ENCODE data around the gene ANKRD24.
A peak's percentile ranks its signal among the peaks of the same experiment; 100 is the strongest.
"Not testable (repeated sequence)": the region's sequence is repeated elsewhere in the genome, so short reads cannot be mapped to it uniquely, and the experiment has no call there.

The ANKRD24 gene

GRCh38 chr19:4201798-4202197 is 19.3 kb downstream of the ANKRD24 start:
- no peak for ATAC-seq
- DNase-seq (ENCODE audit: low spot score in 2 of 2): no peak
- Mint-ChIP-seq H3K4me1 (peaks cover 18% of the 10 kb centered on the region), H3K9me3 (peaks cover 6% of the 10 kb centered on the region), H3K27ac (no peak overlapping the region), H3K36me3 (no peaks in the 10 kb centered on the region), H3K4me3 (no peak overlapping the region)

- Mint-ChIP-seq H3K4me1 (peaks cover 6% of the 10 kb centered on the region), H3K27ac (no peak overlapping the region), H3K4me3 (no peak overlapping the region), H3K36me3 (no peaks in the 10 kb centered on the region), H3K9me3 (no peaks in the 10 kb centered on the region)
- DNase-seq (ENCODE audit: low spot score in 2 of 2): no peak
- ATAC-seq: no peak
Measured at GRCh38 chr19:4206818-4207484, 24.5 kb downstream of the ANKRD24 start.

- H3K4me3 Mint-ChIP-seq: no peak overlapping the region
- ATAC-seq: no peak
Measured at GRCh38 chr19:4208385-4209094, 26.1 kb downstream of the ANKRD24 start.

GRCh38 chr19:4210166-4210731 is 27.8 kb downstream of the ANKRD24 start:
- Mint-ChIP-seq H3K36me3 (no peaks in the 10 kb centered on the region), H3K4me3 (no peak overlapping the region), H3K4me1 (peaks cover 10% of the 10 kb centered on the region), H3K27ac (no peak overlapping the region), H3K9me3 (no peaks in the 10 kb centered on the region)
- DNase-seq (ENCODE audit: low spot score in 2 of 2) (no peak), ATAC-seq (no peak)

More at GRCh38 chr19:4208385-4209094, 26.1 kb downstream of the ANKRD24 start:
- Mint-ChIP-seq H3K36me3 (no peaks in the 10 kb centered on the region), H3K27ac (no peak overlapping the region), H3K4me1 (peaks cover 6% of the 10 kb centered on the region), H3K9me3 (no peaks in the 10 kb centered on the region)
- DNase-seq (ENCODE audit: low spot score in 2 of 2): no peak

GRCh38 chr19:4213116-4213515 is 30.6 kb downstream of the ANKRD24 start:
- Mint-ChIP-seq H3K4me1 (peaks cover 10% of the 10 kb centered on the region), H3K27ac (no peak overlapping the region)

GRCh38 chr19:4215807-4216206 is 33.3 kb downstream of the ANKRD24 start:
- DNase-seq (ENCODE audit: low spot score in 2 of 2) (no peak), ATAC-seq (no peak)
- no peaks in the 10 kb centered on the region for H3K36me3 Mint-ChIP-seq
- H3K27ac Mint-ChIP-seq: no peak overlapping the region
- H3K4me1 Mint-ChIP-seq: peaks cover 10% of the 10 kb centered on the region
- no peak overlapping the region for H3K4me3 Mint-ChIP-seq
- H3K9me3 Mint-ChIP-seq: no peaks in the 10 kb centered on the region

More at GRCh38 chr19:4213116-4213515, 30.6 kb downstream of the ANKRD24 start:
- no peaks in the 10 kb centered on the region for H3K36me3 Mint-ChIP-seq
- no peak for DNase-seq (ENCODE audit: low spot score in 2 of 2)
- no peak for ATAC-seq
- H3K4me3 Mint-ChIP-seq: no peak overlapping the region
- H3K9me3 Mint-ChIP-seq: no peaks in the 10 kb centered on the region

- Mint-ChIP-seq H3K36me3 (no peaks in the 10 kb centered on the region), H3K4me3 (no peak overlapping the region), H3K27ac (no peak overlapping the region), H3K4me1 (peaks cover 10% of the 10 kb centered on the region), H3K9me3 (no peaks in the 10 kb centered on the region)
- no peak for DNase-seq (ENCODE audit: low spot score in 2 of 2)
- ATAC-seq: no peak
Measured at GRCh38 chr19:4216846-4217245, 34.4 kb downstream of the ANKRD24 start.

- no peak for ATAC-seq
- no peaks in the 10 kb centered on the region for H3K9me3 Mint-ChIP-seq
- no peak overlapping the region for H3K4me3 Mint-ChIP-seq
- no peaks in the 10 kb centered on the region for H3K36me3 Mint-ChIP-seq
- no peak for DNase-seq (ENCODE audit: low spot score in 2 of 2)
- peaks cover 10% of the 10 kb centered on the region for H3K4me1 Mint-ChIP-seq
- no peak overlapping the region for H3K27ac Mint-ChIP-seq
Measured at GRCh38 chr19:4217429-4218264, 35.2 kb downstream of the ANKRD24 start.

- H3K4me3 Mint-ChIP-seq; H3K36me3 Mint-ChIP-seq; ATAC-seq; H3K9me3 Mint-ChIP-seq; DNase-seq (ENCODE audit: low spot score in 2 of 2): not testable (repeated sequence)
- Mint-ChIP-seq H3K4me1 (peaks cover 10% of the 10 kb centered on the region), H3K27ac (peak overlapping the region; percentile 48)
Measured at GRCh38 chr19:4218523-4218922, 36.0 kb downstream of the ANKRD24 start.

GRCh38 chr19:4220188-4220587 is 37.7 kb downstream of the ANKRD24 start:
- H3K27ac Mint-ChIP-seq: no peak overlapping the region
- no peaks in the 10 kb centered on the region for H3K4me1 Mint-ChIP-seq
- H3K4me3 Mint-ChIP-seq: no peak overlapping the region
- DNase-seq (ENCODE audit: low spot score in 2 of 2): no peak
- no peak for ATAC-seq
- H3K36me3 Mint-ChIP-seq: no peaks in the 10 kb centered on the region
- no peaks in the 10 kb centered on the region for H3K9me3 Mint-ChIP-seq

GRCh38 chr19:4224470-4224869 is 42.0 kb downstream of the ANKRD24 start:
- Mint-ChIP-seq H3K4me3 (no peak overlapping the region), H3K36me3 (no peaks in the 10 kb centered on the region), H3K4me1 (no peaks in the 10 kb centered on the region), H3K27ac (no peak overlapping the region), H3K9me3 (no peaks in the 10 kb centered on the region)
- ATAC-seq (no peak), DNase-seq (ENCODE audit: low spot score in 2 of 2) (no peak)

GRCh38 chr19:4225885-4226284 is 43.4 kb downstream of the ANKRD24 start:
- H3K9me3 Mint-ChIP-seq: no peaks in the 10 kb centered on the region
- H3K36me3 Mint-ChIP-seq: no peaks in the 10 kb centered on the region

GRCh38 chr19:4227771-4228170 is 45.3 kb downstream of the ANKRD24 start:
- H3K4me1 Mint-ChIP-seq: no peaks in the 10 kb centered on the region
- no peaks in the 10 kb centered on the region for H3K9me3 Mint-ChIP-seq
- no peak overlapping the region for H3K4me3 Mint-ChIP-seq
- ATAC-seq (no peak), DNase-seq (ENCODE audit: low spot score in 2 of 2) (no peak)
- no peak overlapping the region for H3K27ac Mint-ChIP-seq
- no peaks in the 10 kb centered on the region for H3K36me3 Mint-ChIP-seq

More at GRCh38 chr19:4225885-4226284, 43.4 kb downstream of the ANKRD24 start:
- no peak for DNase-seq (ENCODE audit: low spot score in 2 of 2)
- Mint-ChIP-seq H3K4me1 (no peaks in the 10 kb centered on the region), H3K4me3 (no peak overlapping the region), H3K27ac (no peak overlapping the region)
- no peak for ATAC-seq

- Mint-ChIP-seq H3K4me1 (peaks cover 7% of the 10 kb centered on the region), H3K27ac (no peak overlapping the region), H3K9me3 (no peaks in the 10 kb centered on the region), H3K4me3 (no peak overlapping the region), H3K36me3 (peaks cover 7% of the 10 kb centered on the region)
- DNase-seq (ENCODE audit: low spot score in 2 of 2): no peak
- ATAC-seq: no peak
Measured at GRCh38 chr19:4228765-4229178, 46.3 kb downstream of the ANKRD24 start.

Data from stimulated activated effector memory CD8-positive, alpha-beta T cell treated with anti-CD3 and anti-CD28 coated beads, Interleukin-12 subunit alpha, Interleukin-12 subunit beta, amount 100 ng/mL, for 72 hours (primary cell).